ENCODE data around the gene EGFL7. TPM values are rescaled to one million over a fixed set of nuclear protein-coding genes. Genes with fewer than 3 reads are reported as not detected.

EGFL7 gene
- polyA plus RNA-seq, 4 donors: 29.0 to 79.5 (median 44.5) TPM

GRCh38 chr9:136643596-136644342 lies 18.9 kb upstream of the EGFL7 start:
- no peak for DNase-seq (ENCODE audit: low read depth in 4 of 4, low spot score in 3 of 4)

- no peak for DNase-seq (ENCODE audit: low read depth in 4 of 4, low spot score in 3 of 4)
Observed at GRCh38 chr9:136644343-136644592, 18.4 kb upstream of the EGFL7 start.

- no peak for DNase-seq (ENCODE audit: low read depth in 4 of 4, low spot score in 3 of 4)
Observed at GRCh38 chr9:136644593-136645351, 17.9 kb upstream of the EGFL7 start.

GRCh38 chr9:136645352-136645902 lies 17.3 kb upstream of the EGFL7 start:
- DNase-seq (ENCODE audit: low read depth in 4 of 4, low spot score in 3 of 4): no peak

GRCh38 chr9:136645903-136646754 lies 16.6 kb upstream of the EGFL7 start:
- peak in 1 of 4 donors; percentile 70 for DNase-seq (ENCODE audit: low read depth in 4 of 4, low spot score in 3 of 4)

- no peak for DNase-seq (ENCODE audit: low read depth in 4 of 4, low spot score in 3 of 4)
Observed at GRCh38 chr9:136646827-136647711, 15.6 kb upstream of the EGFL7 start.

GRCh38 chr9:136648751-136649150 lies 14.0 kb upstream of the EGFL7 start:
- DNase-seq (ENCODE audit: low read depth in 4 of 4, low spot score in 3 of 4): no peak

GRCh38 chr9:136650021-136650420 lies 12.7 kb upstream of the EGFL7 start:
- DNase-seq (ENCODE audit: low read depth in 4 of 4, low spot score in 3 of 4): no peak

- no peak for DNase-seq (ENCODE audit: low read depth in 4 of 4, low spot score in 3 of 4)
Observed at GRCh38 chr9:136650648-136651047, 12.1 kb upstream of the EGFL7 start.

- no peak for DNase-seq (ENCODE audit: low read depth in 4 of 4, low spot score in 3 of 4)
Observed at GRCh38 chr9:136651860-136652259, 10.9 kb upstream of the EGFL7 start.

- no peak for DNase-seq (ENCODE audit: low read depth in 4 of 4, low spot score in 3 of 4)
Observed at GRCh38 chr9:136653323-136654079, 9.2 kb upstream of the EGFL7 start.

- no peak for DNase-seq (ENCODE audit: low read depth in 4 of 4, low spot score in 3 of 4)
Observed at GRCh38 chr9:136654820-136655535, 7.7 kb upstream of the EGFL7 start.

GRCh38 chr9:136655536-136656182 lies 7.1 kb upstream of the EGFL7 start:
- DNase-seq (ENCODE audit: low read depth in 4 of 4, low spot score in 3 of 4): no peak

- no peak for DNase-seq (ENCODE audit: low read depth in 4 of 4, low spot score in 3 of 4)
Observed at GRCh38 chr9:136656183-136656738, 6.5 kb upstream of the EGFL7 start.

GRCh38 chr9:136656795-136657611 lies 5.7 kb upstream of the EGFL7 start:
- DNase-seq (ENCODE audit: low read depth in 4 of 4, low spot score in 3 of 4): no peak

- DNase-seq (ENCODE audit: low read depth in 4 of 4, low spot score in 3 of 4): no peak
Observed at GRCh38 chr9:136657974-136658848, 4.5 kb upstream of the EGFL7 start.
